ES-I3 (cell line): ENCODE measurements around the gene GPX2.

ENCODE experiments used
- H3K36me3 ChIP-seq: 2 replicates; pipeline ENCODE4 v1.6.1; 2013; ENCODE audit warnings: mild to moderate bottlenecking, low read length, control low read depth, moderate library complexity; ENCODE audit not compliant: insufficient read depth
- H3K4me1 ChIP-seq: 2 replicates; pipeline ENCODE4 v1.6.1; 2013; ENCODE audit warnings: mild to moderate bottlenecking, control low read depth, low read length; ENCODE audit not compliant: insufficient read depth
- H3K9ac ChIP-seq: 2 replicates; pipeline ENCODE4 v1.6.1; 2013; ENCODE audit warnings: low read depth, mild to moderate bottlenecking, low read length, moderate library complexity
- H3K9me3 ChIP-seq: 2 replicates; pipeline ENCODE4 v1.6.1; 2013; ENCODE audit warnings: mild to moderate bottlenecking, low read length, moderate library complexity; ENCODE audit not compliant: control insufficient read depth, insufficient read depth

The GPX2 gene

GRCh38 chr14:64891173-64891838, 51.2 kb downstream of the GPX2 start:
- Histone ChIP-seq H3K4me1 (no peaks in the 10 kb centered on the region), H3K9ac (no peak overlapping the region), H3K9me3 (no peaks in the 10 kb centered on the region), H3K36me3 (no peaks in the 10 kb centered on the region)

DNA sequence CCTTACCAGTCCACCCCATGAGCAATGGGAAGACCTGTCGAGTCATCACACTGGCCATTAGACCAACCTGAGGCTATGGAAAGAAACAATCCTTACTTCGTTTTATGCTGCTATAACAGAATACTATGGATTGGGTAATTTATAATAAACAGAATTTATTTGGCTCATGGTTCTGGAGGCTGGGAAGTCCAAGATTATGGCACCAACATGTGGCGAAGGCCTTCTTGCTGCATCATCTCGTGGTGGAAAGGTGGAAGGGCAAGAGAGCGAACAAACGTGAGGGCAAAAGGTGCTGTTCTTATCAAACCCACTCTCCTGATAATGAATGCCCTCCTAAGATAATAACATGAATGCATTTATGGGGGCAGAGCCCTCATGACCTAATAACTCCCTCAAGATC, 53.2 kb downstream of the GPX2 start:
- H3K4me1 ChIP-seq, result no peaks in the 10 kb centered on the region
- H3K9me3 ChIP-seq, result no peaks in the 10 kb centered on the region
- no peak overlapping the region for H3K9ac ChIP-seq

More for the DNA sequence above, 53.2 kb downstream of the GPX2 start:
- no peaks in the 10 kb centered on the region for H3K36me3 ChIP-seq
